HG03066 (cell line): Measurements from ENCODE around the gene MBL2.
A peak's percentile ranks its signal among the peaks of the same experiment; 100 is the strongest.

ENCODE experiments used
- ATAC-seq: cut with Tn5 transposase; IDR thresholded peaks from one replicate; pipeline ENCODE4 v1.9.1; 2021; ENCODE audit warnings: low read depth; ENCODE audit not compliant: unreplicated experiment

The MBL2 gene

DNA sequence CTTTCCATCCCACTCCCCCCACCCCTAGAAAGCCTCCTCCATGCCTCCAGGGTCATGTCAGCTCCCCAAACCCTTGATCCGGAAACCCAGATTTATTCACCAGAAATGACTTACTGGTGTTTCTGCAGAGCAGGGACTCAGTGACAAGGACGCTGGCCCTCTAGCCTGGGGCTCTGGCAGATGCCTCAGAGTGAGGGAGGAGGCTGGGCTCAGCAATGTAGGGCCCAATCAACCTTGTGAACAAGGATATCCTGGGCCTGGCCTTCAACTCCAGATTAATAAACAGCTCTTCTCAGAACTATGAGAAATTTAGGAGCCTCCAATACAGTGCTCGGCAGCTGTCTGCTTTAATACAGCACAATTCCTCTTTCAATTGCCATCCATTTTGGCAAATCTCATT lies at the start of gene MBL2:
MBL2 (minus strand) TSS at position 162 of the 400 bp plus-strand sequence. CDS start 1,149 bp downstream, outside the sequence.
- ATAC-seq, result no peak

DNA sequence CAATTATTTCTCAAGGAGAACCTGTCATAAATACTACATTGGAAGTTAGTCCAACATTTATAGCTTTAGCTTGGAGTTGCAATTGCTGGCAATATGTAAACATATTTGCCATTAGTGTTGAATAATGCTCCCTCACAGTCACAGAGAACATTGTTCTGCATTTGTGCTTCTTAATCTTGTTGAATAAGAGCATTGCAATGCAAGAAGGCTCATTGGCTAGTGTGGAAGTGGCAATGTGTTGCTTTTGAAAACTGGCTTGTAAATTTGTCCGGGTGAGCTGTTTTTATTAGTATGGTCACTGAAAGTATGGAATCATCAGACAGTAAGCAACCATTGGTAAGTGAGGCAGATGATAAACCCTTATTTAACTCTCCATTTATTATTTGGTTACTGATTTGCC lies 47.7 kb upstream of the MBL2 start:
- ATAC-seq, result no peak

DNA sequence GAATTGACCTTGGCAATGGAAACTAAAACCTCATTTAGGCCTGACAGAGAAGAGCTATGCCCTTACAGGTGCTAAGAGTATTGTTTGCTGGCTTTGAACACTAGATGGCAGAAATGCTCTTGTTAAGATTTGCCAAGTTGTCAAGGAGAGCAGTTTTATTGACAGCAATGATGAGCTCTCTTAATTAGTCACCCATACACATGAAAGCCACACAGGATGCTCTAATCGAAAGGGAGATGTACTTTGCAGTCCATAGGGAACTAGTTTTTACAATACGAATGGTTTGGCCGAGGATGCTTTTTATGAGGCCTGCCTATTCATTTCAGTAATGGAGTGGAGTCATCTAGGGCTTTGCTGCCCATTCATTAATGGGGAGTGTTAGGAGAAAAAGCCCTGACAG lies 45.4 kb upstream of the MBL2 start:
- ATAC-seq, result peak; percentile 87

DNA sequence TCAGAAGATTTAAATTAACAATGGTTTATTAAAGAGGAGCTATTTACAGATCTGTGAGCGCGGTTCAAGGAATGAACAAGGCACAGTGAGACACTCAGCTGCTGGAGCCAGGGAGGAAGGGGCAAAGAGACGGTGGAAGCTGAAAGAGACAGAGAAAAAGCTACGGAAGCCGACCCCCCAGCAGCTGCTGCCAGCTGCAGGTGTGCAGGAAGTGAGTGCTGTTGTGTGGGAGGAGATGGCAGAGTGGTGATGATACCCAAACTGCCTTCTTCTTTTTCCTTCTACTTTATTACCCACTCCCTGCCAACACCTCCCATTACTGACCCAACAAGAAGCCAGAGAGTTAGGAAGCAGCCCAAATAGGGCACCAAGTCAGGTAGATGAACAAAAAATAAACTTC lies 41.9 kb upstream of the MBL2 start:
- ATAC-seq, result no peak

DNA sequence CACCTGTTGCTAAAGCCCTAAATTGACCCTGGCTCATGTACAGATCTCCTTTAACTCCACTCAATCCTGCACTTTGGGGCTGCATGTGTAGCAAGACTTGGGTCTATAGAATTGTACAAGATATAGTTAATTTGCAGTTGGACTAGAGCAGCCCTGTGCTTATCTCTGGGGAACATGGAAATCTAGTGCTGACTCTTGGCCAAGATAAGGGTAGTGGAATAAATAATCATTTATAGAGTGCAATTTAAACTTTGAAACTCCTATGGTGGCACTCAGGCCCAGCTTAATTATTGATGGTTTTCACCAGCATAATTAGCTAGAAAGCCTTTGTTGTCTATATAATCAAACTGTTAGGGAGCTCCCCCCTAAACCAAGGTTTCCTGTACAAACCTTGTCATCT lies 39.2 kb upstream of the MBL2 start:
- no peak for ATAC-seq

DNA sequence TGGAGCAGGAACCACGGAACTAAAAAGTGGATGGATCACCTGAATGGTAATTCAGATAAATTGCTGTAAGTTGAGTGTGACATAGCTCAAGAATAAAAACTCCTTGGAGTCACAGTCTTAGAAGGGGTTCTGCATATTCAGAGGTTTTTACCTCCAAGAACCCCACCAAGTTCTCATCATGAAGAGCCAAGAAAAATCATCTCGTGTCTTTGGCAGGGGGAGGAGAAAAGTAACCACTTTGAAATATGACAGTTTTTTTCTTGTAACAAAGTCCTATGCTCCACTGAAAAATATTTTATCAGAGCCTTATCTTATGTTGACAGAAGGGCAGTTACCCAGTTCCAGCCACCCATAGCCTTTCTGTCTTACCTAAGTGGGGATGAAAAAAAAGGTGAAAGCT lies 38.2 kb upstream of the MBL2 start:
- no peak for ATAC-seq

DNA sequence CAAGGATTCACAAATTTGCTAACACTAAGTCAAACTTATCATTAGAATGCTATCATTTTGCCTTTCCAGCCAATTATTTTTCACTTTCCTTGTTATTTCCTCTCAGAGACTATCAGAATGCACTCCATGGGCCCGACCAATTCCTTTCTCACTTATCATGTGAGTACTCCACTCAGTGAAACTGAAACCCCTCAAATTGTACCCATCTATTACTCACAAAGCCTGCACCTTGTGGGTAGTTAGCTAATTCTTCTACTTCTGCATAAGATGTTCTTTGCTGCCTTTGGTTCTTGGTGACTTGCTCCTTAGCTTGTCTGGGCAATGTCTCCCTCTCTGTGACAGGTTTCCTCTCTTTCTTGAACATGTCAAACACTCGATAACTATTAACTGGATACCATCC lies 35.2 kb upstream of the MBL2 start:
- ATAC-seq, result no peak

DNA sequence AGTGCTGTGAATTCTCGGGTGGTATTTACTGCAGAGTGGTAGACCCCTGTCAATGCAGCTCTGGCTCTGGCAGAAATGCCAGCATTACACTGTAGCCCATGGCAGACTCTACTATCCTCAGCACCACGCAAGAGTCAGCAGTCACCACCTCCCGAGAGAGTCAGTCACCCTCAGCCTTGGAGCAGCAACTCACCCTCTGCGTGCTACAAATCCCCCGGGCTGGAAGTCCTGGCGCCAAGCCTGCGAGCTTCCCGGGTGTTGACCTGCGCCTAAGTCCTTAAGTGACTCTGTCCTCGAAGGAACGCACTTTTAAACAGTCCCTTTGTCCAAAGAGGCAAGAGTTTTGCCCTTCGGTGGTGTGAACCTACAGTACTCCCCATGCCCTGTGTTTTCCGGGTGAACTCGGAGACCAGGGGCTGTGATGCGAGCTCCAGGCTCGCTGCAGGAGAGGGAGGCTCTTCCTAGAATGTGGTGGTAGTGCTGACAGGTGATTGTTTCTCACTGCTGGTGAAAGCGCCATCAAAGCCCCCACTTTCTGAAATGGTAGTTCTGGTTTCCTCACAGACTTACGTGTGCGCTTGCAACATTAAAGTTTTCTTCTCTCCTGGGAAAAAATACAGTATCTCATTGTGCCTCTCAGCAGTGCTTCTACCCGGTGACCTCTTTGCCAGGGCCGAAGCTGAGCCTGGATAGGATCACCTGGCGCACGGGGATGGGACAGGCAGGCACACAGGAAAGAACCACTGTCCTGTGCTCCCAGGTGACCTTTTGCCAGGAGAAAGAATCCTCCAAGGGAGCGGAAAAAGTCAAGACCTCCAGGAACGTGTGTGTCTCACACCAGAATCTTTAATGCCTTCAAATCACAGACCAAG lies 33.1 kb upstream of the MBL2 start:
- no peak for ATAC-seq

DNA sequence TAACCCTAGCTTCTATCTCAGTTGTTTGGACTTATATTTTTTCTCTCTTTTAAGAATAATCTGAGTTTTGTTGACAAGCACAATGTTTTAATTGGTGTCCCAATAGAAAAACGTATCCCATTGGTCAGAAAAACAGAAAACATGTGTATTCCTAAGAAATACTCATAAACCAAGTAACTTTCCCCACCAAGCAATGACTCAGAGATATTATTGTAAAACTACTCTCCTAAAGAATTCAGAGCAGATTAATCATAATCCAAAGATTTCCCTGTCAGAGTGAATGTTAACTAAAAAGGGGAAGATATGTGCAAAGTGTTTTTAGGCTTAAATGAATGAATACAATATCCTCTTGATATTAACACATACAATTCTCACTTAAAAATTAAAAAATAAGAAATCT lies 29.4 kb upstream of the MBL2 start:
- ATAC-seq, result no peak

DNA sequence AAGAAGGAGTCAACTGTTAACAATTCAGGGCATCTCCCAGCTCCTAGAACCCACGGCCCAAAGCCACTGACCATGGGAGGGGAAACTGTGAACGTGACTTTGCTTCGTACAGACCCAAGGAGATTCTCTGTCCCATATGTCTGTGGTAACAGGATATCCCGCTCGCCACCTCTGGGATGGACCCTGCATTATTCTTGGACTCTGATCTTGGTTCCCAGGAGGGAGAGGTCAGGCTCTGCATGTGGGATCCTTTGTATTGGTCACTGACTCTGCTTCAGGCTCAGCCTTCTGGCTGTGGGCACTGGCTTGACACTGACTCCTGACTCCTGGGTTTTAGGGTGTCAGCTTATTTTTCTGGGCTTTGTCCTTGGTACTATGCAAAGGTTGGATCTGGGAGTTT lies 13.5 kb upstream of the MBL2 start:
- no peak for ATAC-seq

DNA sequence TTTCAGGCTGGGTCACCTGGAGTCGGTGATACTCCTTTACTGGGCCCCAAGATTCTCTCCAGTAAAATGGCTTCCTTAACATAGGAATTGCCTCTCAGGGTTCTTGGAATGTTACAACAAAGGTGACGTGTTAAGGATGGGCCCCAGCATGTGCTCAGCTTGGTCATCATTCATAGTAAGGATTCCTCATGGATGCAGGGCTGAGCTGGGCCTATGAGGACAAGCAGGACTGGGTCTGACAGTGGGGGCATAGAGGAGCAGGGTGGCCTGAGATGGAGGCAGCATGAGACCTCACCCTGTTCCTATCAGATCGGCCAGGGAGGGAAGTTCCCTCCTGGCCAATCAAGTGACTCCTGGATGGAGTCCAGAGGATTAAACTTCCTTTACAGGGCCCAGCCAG lies 12.8 kb upstream of the MBL2 start:
- ATAC-seq, result no peak

DNA sequence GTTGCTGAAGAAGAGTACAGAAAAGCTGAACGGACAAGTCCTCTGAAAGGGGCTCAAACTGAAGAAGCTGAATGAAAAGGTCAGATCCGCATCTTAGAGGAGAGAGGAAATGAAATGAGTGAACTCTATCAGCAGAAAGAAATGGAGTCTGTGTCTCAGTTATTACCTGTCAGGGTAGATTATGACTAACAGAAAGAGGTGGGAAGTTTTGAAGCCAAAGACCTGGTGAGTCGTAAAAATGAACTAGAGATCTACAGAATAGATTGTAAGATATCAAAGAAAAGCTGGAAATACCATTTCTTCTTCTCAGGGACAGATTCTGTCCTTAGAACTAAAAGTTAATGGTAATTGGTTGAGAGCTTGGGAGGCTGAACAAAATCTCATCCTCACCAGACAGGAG lies 11.1 kb upstream of the MBL2 start:
- ATAC-seq, result no peak

DNA sequence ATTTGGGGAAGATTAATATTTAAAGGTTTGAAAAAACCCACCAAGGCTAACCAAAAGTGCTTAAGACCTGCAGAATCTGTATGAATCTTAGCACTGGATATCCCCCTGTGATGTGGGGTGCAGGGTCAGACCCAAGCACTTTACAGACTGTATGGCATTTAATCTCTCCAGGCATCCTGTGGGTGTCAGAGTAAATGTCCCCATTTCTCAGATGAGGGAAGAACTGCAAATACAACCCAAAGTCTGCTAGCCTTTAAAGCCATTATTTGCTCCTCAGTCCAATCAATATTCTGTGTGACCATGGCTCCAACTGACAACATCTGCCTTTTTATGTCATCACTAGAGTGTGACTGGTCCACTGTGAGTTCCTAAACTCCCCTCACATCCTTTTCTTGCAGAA lies 10.0 kb upstream of the MBL2 start:
- ATAC-seq, result no peak

DNA sequence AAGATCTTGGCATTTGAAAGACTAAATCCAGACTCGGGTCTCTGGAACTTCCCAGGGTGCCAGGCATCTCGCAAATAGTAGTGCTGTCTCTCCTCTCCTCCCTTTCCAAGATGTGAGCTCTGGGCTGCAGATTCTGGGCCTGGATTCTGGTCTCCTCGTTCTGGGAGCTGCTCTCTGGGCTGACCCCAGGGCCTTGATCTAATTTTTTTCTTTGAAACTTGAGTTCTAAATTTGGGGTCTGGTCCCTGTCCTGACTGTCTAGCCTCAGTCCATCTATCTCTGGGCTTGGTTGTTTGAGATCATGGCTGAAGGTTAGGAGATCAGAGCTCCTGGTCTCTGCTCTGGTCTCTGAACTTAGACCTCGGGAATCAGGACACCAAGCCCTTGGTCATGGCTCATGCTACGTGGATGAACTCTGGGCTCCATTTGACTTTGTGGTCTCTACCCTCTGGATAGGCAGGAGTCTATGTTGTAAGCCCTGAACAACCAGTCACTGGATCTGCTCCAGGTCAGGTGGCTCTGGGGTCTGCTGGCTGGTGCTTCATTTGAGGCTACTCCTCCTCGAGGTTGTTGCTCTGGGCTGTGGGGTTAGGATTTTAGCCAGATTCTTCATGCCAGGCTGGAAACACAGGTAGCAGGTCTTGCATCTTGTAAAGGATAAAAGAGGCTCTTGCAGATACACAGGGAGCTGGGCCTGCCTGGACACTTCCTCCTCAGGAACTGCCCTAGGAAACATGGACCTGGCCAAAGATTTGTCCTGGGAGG lies 8.0 kb upstream of the MBL2 start:
- no peak for ATAC-seq

DNA sequence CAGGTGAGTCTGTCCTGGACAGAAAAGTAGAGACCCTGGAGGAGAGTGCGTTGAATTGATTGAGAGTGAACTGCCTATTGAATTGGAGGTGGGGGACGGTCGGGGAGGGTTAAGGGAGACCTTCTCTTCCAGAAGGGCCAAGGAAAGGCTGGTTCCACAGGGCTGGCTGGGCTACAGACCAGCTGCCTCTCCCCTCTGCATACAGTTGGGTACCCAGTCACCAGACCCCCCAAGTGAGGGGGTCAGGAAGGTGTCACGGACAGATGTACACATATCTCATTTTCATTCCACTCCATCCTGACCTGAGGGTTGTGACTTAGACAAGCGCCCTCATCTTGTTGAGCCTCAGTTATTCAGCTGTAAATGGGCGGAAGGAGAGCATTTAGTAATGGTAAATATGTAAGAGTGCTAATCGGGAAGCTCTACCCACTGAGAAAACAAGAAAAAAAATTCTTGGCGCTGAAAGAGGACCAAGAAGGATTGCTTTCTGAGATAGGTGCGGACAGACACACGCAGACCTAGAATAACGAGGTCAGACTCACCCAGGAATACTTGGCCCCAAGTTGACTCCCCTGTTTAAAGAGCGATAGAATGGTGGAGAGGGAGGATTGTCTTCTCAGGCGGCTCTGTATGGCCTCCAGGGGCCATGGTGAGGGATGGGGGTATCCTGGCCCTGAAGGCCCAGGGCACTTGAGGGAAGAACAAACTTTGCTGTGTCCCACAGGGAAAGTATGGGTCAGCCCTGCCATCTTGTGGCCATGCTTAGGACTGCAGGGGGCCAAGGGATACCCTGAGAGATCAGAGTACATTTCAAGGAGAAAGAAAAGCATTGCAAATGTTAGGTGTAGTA lies 7.2 kb upstream of the MBL2 start:
- ATAC-seq, result peak; percentile 87

DNA sequence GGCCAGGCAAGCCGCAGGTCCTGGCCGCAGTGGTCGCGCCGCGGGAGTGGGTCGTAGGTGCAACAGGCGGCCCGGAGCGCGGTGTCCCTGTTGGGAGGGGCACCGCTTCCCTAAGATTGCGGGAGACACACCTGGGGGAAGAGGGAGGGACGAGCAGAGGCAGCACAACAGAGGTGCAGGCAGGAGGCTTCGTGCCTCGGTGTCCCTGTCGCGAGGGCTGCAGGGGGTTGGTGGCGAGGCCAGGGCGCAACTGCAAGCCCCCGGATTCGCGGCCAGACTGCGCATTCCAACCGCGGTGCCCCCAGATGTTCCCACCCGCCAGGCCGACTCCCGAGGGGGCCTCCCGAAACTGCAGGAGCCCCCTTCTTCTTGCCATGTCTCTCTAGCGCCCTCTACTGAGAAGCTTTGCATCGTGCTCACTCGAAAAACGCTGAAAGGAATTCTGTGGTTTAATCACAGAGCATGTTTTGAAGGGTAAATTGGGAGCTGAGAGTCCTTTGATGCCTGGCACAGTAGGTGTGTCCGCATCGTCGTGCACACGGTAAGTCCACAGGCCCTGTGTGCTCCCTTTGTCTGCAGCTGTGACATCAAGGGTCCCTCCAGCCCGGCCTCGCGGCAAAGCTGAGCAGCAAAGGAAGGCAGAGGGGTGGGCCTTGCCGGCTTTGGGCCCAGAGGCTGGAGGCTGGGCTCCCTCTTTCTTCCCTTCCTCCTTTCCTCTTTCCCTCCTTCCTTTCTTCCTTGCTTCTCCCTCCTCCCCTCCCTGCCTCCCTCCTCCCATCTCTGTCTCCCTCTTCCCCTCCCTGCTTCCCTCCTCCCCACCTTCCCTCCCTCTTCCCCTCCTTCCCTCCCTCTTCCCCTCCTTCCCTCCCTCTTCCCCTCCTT lies 6.2 kb upstream of the MBL2 start:
- no peak for ATAC-seq

DNA sequence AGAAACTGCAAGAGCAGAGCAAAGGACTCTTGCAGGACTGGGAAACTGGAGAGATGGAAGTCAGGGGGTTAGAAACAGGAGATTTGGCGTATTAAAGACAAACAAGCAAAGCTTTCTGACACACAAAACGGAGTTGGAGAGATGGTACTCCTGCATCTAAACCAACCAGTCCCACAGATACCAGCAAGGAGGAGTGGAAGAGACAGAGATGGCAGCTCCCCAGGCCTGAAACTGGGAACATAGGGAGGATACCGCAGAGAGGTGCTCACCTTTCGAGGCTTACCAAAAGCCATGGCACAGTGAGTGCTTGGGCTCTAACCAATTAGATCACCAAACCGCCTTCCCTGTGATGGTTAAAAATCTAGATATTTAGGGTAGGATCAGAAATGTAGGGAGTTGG lies 4.8 kb upstream of the MBL2 start:
- ATAC-seq, result no peak

DNA sequence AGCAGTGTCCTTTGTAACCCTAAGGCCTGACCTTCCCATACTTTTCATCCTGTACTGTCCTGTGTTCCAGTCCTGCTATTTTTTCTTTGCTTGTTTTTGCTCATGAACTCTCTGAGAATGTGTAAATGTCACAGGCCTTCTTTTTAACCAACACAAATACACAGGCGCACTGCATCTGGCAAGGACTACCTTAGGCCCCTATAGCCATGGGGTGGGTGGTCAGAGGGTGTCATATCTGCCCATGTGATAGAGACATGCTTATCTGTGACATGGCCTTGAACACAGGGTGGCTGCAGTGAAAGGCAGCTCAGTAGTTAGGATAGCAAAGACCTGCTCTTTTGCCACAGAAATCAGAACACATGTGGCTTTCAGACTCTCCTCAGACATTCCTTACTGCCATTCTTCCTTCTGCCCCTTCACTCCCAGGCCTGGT lies 3.9 kb upstream of the MBL2 start:
- no peak for ATAC-seq

DNA sequence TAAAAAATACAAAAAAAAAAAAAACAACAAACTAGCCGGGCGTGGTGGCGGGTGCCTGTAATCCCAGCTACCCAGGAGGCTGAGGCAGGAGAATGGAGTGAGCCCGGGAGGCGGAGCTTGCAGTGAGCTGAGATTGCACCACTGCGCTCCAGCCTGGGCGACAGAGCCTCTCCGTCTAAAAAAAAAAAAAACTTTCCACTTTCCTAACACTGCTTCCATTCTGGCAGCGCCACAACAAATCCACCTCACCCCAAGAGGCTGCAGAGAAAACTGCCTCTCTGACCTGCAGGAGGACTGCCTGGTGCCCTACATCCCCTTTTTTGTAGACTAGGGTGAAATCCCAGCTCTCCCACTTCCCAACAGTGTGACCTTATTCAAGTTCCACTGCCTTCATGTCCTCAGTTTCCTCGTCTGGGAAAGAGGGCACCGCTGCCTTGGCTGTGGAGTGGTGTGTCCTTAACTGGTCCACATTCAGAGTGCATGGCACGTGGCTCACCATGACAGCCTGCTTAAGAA lies 2.6 kb upstream of the MBL2 start:
- no peak for ATAC-seq

DNA sequence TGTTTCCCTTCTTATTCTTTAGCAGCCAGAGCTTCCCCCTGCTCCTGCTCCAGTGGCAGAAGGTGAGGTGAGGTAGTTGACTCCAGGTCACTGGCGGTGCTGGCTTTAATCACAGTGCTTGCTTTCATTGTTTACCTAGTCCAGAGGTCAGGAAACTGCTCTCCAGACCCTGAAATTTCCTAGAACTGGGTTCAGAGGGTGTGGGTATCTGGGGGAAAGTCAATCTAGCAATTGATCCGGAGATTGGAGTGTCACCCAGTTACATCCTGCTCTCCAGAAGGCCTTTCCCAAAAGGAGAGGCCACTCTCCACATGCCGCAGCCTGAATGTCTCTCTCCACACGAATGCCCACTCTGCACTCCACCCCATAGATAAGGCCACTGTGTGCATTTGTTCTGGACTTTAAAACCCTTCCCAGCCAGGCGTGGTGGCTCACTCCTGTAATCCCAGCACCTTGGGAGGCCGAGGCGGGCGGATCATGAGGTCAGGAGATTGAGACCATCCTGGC lies 2.1 kb upstream of the MBL2 start:
- no peak for ATAC-seq
